ENCODE measurements around the gene MAPKBP1.

GRCh38 chr15:41801850-41802455, 27.7 kb downstream of the MAPKBP1 start:
- TF ChIP-seq CTCF (IDR thresholded peaks at IDR 0.05; ENCODE audit: poor library complexity, severe bottlenecking) (no peak), EP300 (conservative IDR thresholded peaks at IDR 0.05; ENCODE audit: poor library complexity, severe bottlenecking) (no peak), RAD21 (conservative IDR thresholded peaks at IDR 0.05) (no peak), EZH2 (IDR thresholded peaks at IDR 0.05; ENCODE audit: borderline replicate concordance, insufficient read depth, low read length, poor library complexity, severe bottlenecking) (no peak), SMC3 (conservative IDR thresholded peaks at IDR 0.05; ENCODE audit: poor library complexity) (no peak), POLR2AphosphoS5 (IDR thresholded peaks at IDR 0.05) (no peak), TAF1 (IDR thresholded peaks at IDR 0.05; ENCODE audit: low read depth) (no peak)
- TF ChIP-seq, protein P1, sequence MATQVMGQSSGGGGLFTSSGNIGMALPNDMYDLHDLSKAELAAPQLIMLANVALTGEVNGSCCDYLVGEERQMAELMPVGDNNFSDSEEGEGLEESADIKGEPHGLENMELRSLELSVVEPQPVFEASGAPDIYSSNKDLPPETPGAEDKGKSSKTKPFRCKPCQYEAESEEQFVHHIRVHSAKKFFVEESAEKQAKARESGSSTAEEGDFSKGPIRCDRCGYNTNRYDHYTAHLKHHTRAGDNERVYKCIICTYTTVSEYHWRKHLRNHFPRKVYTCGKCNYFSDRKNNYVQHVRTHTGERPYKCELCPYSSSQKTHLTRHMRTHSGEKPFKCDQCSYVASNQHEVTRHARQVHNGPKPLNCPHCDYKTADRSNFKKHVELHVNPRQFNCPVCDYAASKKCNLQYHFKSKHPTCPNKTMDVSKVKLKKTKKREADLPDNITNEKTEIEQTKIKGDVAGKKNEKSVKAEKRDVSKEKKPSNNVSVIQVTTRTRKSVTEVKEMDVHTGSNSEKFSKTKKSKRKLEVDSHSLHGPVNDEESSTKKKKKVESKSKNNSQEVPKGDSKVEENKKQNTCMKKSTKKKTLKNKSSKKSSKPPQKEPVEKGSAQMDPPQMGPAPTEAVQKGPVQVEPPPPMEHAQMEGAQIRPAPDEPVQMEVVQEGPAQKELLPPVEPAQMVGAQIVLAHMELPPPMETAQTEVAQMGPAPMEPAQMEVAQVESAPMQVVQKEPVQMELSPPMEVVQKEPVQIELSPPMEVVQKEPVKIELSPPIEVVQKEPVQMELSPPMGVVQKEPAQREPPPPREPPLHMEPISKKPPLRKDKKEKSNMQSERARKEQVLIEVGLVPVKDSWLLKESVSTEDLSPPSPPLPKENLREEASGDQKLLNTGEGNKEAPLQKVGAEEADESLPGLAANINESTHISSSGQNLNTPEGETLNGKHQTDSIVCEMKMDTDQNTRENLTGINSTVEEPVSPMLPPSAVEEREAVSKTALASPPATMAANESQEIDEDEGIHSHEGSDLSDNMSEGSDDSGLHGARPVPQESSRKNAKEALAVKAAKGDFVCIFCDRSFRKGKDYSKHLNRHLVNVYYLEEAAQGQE (IDR thresholded peaks at IDR 0.05; ENCODE audit: borderline replicate concordance) = no peak

All from neural cell (in vitro differentiated cells).